ENCODE results near the gene DPP3. TPM values are rescaled to one million over a fixed set of nuclear protein-coding genes. Genes with fewer than 3 reads are reported as not detected.

Gene DPP3
- total RNA-seq, 5 donors from 2014 or later (not counting 1 experiment from before 2014, with no cell fraction given), result 20.7 to 34.6 (median 29.5) TPM

GRCh38 chr11:66494458-66494857, 14.2 kb downstream of the DPP3 start:
- H3K4me3 Mint-ChIP-seq, result no peak overlapping the region
- no peaks in the 10 kb centered on the region for H3K27me3 Mint-ChIP-seq
- DNase-seq (no peak), ATAC-seq (replicated peaks in 1 of 4) (no peak)
- Histone ChIP-seq H3K4me3 (ENCODE audit: control insufficient read depth in 1 of 2, extremely low read depth in 1 of 2, low read length in 1 of 2) (no peak overlapping the region), H3K36me3 (ENCODE audit: control insufficient read depth in 2 of 2, extremely low read depth in 1 of 2, insufficient read depth in 1 of 2, low read length in 1 of 2) (peaks cover 14 to 49% of the 10 kb centered on the region in 2 donors), H3K27ac (ENCODE audit: low read length) (no peak overlapping the region), H3K4me1 (ENCODE audit: control insufficient read depth in 1 of 2, extremely low read depth in 1 of 2, insufficient read depth in 2 of 2, low read length in 2 of 2) (no peaks in the 10 kb centered on the region), H3K27me3 (replicated peaks in 1 of 2; ENCODE audit: control insufficient read depth in 2 of 2, extremely low read depth in 1 of 2, insufficient read depth in 2 of 2, low read length in 1 of 2) (no peaks in the 10 kb centered on the region), H3K9me3 (no peaks in the 10 kb centered on the region)
- no peaks in the 10 kb centered on the region for H3K4me1 Mint-ChIP-seq
- CTCF ChIA-PET, result no interaction called here
- H3K27ac Mint-ChIP-seq, result no peak overlapping the region
- 100% methylated on average over 4 of the region's 7 CpGs for WGBS (ENCODE audit: insufficient coverage)
- H3K9me3 Mint-ChIP-seq, result no peaks in the 10 kb centered on the region
- POLR2A ChIA-PET, result no interaction called here
- peaks cover 23% of the 10 kb centered on the region for H3K36me3 Mint-ChIP-seq

- no peak overlapping the region for H3K27ac ChIP-seq (ENCODE audit: low read length)
- WGBS (ENCODE audit: insufficient coverage), result 94% methylated on average over 13 of the region's 14 CpGs
- Mint-ChIP-seq H3K27me3 (no peaks in the 10 kb centered on the region), H3K4me3 (no peak overlapping the region), H3K9me3 (no peaks in the 10 kb centered on the region), H3K36me3 (peaks cover 25% of the 10 kb centered on the region), H3K4me1 (no peaks in the 10 kb centered on the region), H3K27ac (no peak overlapping the region)
- POLR2A ChIA-PET, result no interaction called here
- no peak overlapping the region for H3K4me3 ChIP-seq (ENCODE audit: control insufficient read depth in 1 of 2, extremely low read depth in 1 of 2, low read length in 1 of 2)
- H3K4me1 ChIP-seq (ENCODE audit: control insufficient read depth in 1 of 2, extremely low read depth in 1 of 2, insufficient read depth in 2 of 2, low read length in 2 of 2), result no peaks in the 10 kb centered on the region
- H3K36me3 ChIP-seq (ENCODE audit: control insufficient read depth in 2 of 2, extremely low read depth in 1 of 2, insufficient read depth in 1 of 2, low read length in 1 of 2), result peaks cover 14 to 45% of the 10 kb centered on the region in 2 donors
- CTCF ChIA-PET, result no interaction called here
- H3K9me3 ChIP-seq, result no peaks in the 10 kb centered on the region
- no peak for DNase-seq
- H3K27me3 ChIP-seq (replicated peaks in 1 of 2; ENCODE audit: control insufficient read depth in 2 of 2, extremely low read depth in 1 of 2, insufficient read depth in 2 of 2, low read length in 1 of 2), result no peaks in the 10 kb centered on the region
- no peak for ATAC-seq (replicated peaks in 1 of 4)
Observed at GRCh38 chr11:66494935-66495334, 14.7 kb downstream of the DPP3 start.

- ATAC-seq (replicated peaks in 1 of 4) (no peak), DNase-seq (no peak)
- H3K4me1 ChIP-seq (ENCODE audit: control insufficient read depth in 1 of 2, extremely low read depth in 1 of 2, insufficient read depth in 2 of 2, low read length in 2 of 2), result no peaks in the 10 kb centered on the region
- Mint-ChIP-seq H3K27me3 (no peaks in the 10 kb centered on the region), H3K27ac (no peak overlapping the region), H3K36me3 (peaks cover 24% of the 10 kb centered on the region), H3K4me1 (no peaks in the 10 kb centered on the region), H3K4me3 (no peak overlapping the region), H3K9me3 (no peaks in the 10 kb centered on the region)
- no peak overlapping the region for H3K27ac ChIP-seq (ENCODE audit: low read length)
- 93% methylated on average over 13 of the region's 17 CpGs for WGBS (ENCODE audit: insufficient coverage)
- H3K36me3 ChIP-seq (ENCODE audit: control insufficient read depth in 2 of 2, extremely low read depth in 1 of 2, insufficient read depth in 1 of 2, low read length in 1 of 2), result peaks cover 16 to 44% of the 10 kb centered on the region in 2 donors
- no peak overlapping the region for H3K4me3 ChIP-seq (ENCODE audit: control insufficient read depth in 1 of 2, extremely low read depth in 1 of 2, low read length in 1 of 2)
- H3K9me3 ChIP-seq, result no peaks in the 10 kb centered on the region
- ChIA-PET POLR2A (no interaction called here), CTCF (no interaction called here)
- no peaks in the 10 kb centered on the region for H3K27me3 ChIP-seq (replicated peaks in 1 of 2; ENCODE audit: control insufficient read depth in 2 of 2, extremely low read depth in 1 of 2, insufficient read depth in 2 of 2, low read length in 1 of 2)
Observed at GRCh38 chr11:66495401-66495854, 15.2 kb downstream of the DPP3 start.

- Histone ChIP-seq H3K4me1 (ENCODE audit: control insufficient read depth in 1 of 2, extremely low read depth in 1 of 2, insufficient read depth in 2 of 2, low read length in 2 of 2) (no peaks in the 10 kb centered on the region), H3K27ac (ENCODE audit: low read length) (no peak overlapping the region), H3K36me3 (ENCODE audit: control insufficient read depth in 2 of 2, extremely low read depth in 1 of 2, insufficient read depth in 1 of 2, low read length in 1 of 2) (peaks cover 20 to 43% of the 10 kb centered on the region in 2 donors), H3K27me3 (replicated peaks in 1 of 2; ENCODE audit: control insufficient read depth in 2 of 2, extremely low read depth in 1 of 2, insufficient read depth in 2 of 2, low read length in 1 of 2) (no peaks in the 10 kb centered on the region), H3K9me3 (no peaks in the 10 kb centered on the region), H3K4me3 (ENCODE audit: control insufficient read depth in 1 of 2, extremely low read depth in 1 of 2, low read length in 1 of 2) (no peak overlapping the region)
- no peak for DNase-seq
- Mint-ChIP-seq H3K27me3 (no peaks in the 10 kb centered on the region), H3K9me3 (no peaks in the 10 kb centered on the region), H3K4me3 (no peak overlapping the region), H3K4me1 (no peaks in the 10 kb centered on the region), H3K36me3 (peaks cover 26% of the 10 kb centered on the region), H3K27ac (no peak overlapping the region)
- ChIA-PET POLR2A (no interaction called here), CTCF (interaction anchor here in 1 of 2 donors (0.6 kb wide), 1 partner anchor 120 kb away, joined by 4 read pairs; no protein-coding TSS in a partner anchor)
- 100% methylated on average over 14 of the region's 16 CpGs for WGBS (ENCODE audit: insufficient coverage)
- ATAC-seq (replicated peaks in 1 of 4), result no peak
Observed at GRCh38 chr11:66497206-66497605, 17.0 kb downstream of the DPP3 start.

- H3K4me1 Mint-ChIP-seq, result no peaks in the 10 kb centered on the region
- no CpG with 5 or more reads among the region's 5 CpGs for WGBS (ENCODE audit: insufficient coverage)
- H3K9me3 Mint-ChIP-seq, result no peaks in the 10 kb centered on the region
- POLR2A ChIA-PET, result no interaction called here
- DNase-seq (no peak), ATAC-seq (replicated peaks in 1 of 4) (no peak)
- no peak overlapping the region for H3K27ac Mint-ChIP-seq
- Histone ChIP-seq H3K4me3 (ENCODE audit: control insufficient read depth in 1 of 2, extremely low read depth in 1 of 2, low read length in 1 of 2) (no peak overlapping the region), H3K27me3 (replicated peaks in 1 of 2; ENCODE audit: control insufficient read depth in 2 of 2, extremely low read depth in 1 of 2, insufficient read depth in 2 of 2, low read length in 1 of 2) (no peaks in the 10 kb centered on the region), H3K9me3 (no peaks in the 10 kb centered on the region), H3K4me1 (ENCODE audit: control insufficient read depth in 1 of 2, extremely low read depth in 1 of 2, insufficient read depth in 2 of 2, low read length in 2 of 2) (no peaks in the 10 kb centered on the region), H3K27ac (ENCODE audit: low read length) (no peak overlapping the region), H3K36me3 (ENCODE audit: control insufficient read depth in 2 of 2, extremely low read depth in 1 of 2, insufficient read depth in 1 of 2, low read length in 1 of 2) (peaks cover 17 to 36% of the 10 kb centered on the region in 2 donors)
- CTCF ChIA-PET, result no interaction called here
- H3K27me3 Mint-ChIP-seq, result no peaks in the 10 kb centered on the region
- H3K36me3 Mint-ChIP-seq, result peaks cover 19% of the 10 kb centered on the region
- no peak overlapping the region for H3K4me3 Mint-ChIP-seq
Observed at GRCh38 chr11:66498506-66498905, 18.3 kb downstream of the DPP3 start.

- H3K4me1 Mint-ChIP-seq, result peaks cover 3% of the 10 kb centered on the region in 3 donors
- no peak overlapping the region for H3K27ac ChIP-seq (ENCODE audit: low read length)
Observed at GRCh38 chr11:66505276-66505816, 25.1 kb downstream of the DPP3 start.

More at GRCh38 chr11:66505276-66505816, 25.1 kb downstream of the DPP3 start:
- WGBS (ENCODE audit: insufficient coverage), result no CpG with 5 or more reads among the region's 1 CpG
- Mint-ChIP-seq H3K27me3 (no peaks in the 10 kb centered on the region), H3K9me3 (no peaks in the 10 kb centered on the region), H3K27ac (no peak overlapping the region), H3K4me3 (no peak overlapping the region), H3K36me3 (peaks cover 19% of the 10 kb centered on the region)
- H3K36me3 ChIP-seq (ENCODE audit: control insufficient read depth in 2 of 2, extremely low read depth in 1 of 2, insufficient read depth in 1 of 2, low read length in 1 of 2), result peaks cover 11 to 15% of the 10 kb centered on the region in 2 donors
- ChIA-PET POLR2A (no interaction called here), CTCF (interaction anchor here in 1 of 2 donors (0.6 kb wide), 1 partner anchor 13 kb away, joined by 5 read pairs; no protein-coding TSS in a partner anchor)
- H3K4me3 ChIP-seq (ENCODE audit: control insufficient read depth in 1 of 2, extremely low read depth in 1 of 2, low read length in 1 of 2), result no peak overlapping the region
- ATAC-seq (replicated peaks in 1 of 4) (no peak), DNase-seq (no peak)
- H3K9me3 ChIP-seq, result no peaks in the 10 kb centered on the region
- H3K27me3 ChIP-seq (replicated peaks in 1 of 2; ENCODE audit: control insufficient read depth in 2 of 2, extremely low read depth in 1 of 2, insufficient read depth in 2 of 2, low read length in 1 of 2), result no peaks in the 10 kb centered on the region
- H3K4me1 ChIP-seq (ENCODE audit: control insufficient read depth in 1 of 2, extremely low read depth in 1 of 2, insufficient read depth in 2 of 2, low read length in 2 of 2), result peaks cover 3 to 4% of the 10 kb centered on the region in 2 experiments
